ENCODE results near the gene KIAA0040. TPM values are rescaled to one million over a fixed set of nuclear protein-coding genes. Genes with fewer than 3 reads are reported as not detected.

KIAA0040 gene
- total RNA-seq, 1 experiment from 2014 or later = 5.8 TPM

DNA sequence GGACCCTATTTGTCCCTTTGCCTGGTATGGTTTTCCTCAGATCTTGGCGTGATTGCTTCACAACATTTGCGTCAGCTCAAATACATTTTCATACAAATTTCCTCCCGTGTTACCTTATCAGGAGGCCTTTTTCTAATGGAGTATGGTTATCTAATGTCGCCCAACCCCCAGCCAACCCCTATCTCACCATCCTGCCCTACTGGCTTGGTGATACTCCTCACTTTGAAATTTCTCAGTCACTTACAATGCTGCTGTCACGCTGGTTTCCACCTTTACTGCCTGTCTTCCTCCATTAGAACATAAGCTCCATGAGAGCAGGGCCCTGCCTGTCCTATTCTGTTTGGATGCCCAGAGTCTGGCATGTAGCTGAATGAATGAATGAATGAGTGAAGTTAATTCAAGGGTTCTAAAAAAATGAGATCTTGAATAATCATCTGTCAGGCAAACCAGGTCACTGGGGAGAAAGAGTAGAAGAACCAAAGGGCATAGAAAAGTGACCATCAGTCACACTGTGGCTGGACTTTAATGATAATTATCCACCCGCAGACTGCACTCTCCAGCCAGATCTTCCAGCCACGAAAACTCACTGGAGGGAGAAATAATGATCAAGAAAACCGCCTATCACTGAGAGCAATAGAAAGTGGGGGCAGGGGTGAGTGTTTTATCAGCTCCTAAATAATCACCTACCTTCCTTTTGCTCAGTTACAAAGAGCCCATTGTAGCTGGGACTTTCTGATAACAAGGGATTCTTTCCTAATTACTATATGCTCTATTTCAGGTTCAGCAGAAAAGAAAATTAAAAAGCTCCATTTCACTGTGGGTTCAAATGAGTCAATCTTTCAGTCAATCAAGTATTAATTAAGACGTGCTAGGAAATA, 21.3 kb downstream of the KIAA0040 start:
- no peak for DNase-seq (ENCODE audit: low spot score)

DNA sequence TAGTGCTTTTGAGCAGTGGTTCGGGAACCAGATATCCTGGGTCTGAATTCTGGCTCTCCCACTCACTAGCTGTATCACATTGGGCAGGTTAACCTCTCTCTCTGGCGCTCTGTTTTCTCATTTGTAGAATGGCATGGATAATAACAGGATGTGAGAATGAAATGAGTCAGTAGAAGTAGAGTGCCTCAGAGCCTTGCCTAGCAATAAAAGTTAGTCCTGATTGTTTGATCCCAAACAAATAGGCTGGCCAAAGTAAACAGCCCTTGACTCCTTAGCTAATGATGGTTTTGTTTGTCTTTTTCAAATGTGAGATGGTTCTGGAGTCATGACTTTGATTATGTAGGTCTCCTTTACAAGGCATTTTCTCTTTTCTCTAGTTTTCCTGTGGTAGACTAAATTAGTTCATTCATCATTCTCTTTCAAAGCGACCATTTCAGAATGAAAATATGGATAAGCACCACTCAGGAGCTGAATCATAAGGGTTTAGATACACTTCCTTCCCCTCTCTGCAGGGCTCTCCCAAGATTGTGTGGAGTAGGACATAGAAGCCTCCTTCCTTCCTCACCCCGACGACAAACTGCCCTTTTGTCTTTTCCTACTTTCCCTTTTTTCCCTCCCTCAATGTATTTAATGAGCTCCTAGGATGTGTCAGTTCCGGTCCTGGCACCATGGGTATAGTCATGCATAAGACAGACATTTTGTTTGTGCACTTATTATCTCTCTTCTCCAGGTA, 23.1 kb downstream of the KIAA0040 start:
- DNase-seq (ENCODE audit: low spot score) = peak; percentile 58

DNA sequence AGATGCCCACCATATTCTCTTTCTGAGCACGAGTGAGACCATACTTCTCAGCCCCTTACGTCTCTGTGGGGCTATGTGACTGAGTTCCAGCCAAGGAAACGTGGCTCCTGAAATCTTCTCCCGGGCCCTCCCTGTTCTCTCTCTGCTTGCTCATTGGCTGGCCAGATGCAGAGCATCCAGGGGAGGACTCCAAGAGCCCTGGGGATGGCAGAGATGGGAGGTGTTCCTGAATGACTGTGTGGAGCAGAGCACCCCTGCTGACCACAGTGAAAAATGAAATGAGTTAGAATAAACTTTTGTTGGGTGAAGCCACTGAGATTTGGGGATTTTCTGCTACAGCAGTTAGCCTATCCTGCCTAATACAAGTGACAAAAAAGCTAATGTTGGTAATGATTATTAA, 23.8 kb downstream of the KIAA0040 start:
- peak; percentile 20 for DNase-seq (ENCODE audit: low spot score)

DNA sequence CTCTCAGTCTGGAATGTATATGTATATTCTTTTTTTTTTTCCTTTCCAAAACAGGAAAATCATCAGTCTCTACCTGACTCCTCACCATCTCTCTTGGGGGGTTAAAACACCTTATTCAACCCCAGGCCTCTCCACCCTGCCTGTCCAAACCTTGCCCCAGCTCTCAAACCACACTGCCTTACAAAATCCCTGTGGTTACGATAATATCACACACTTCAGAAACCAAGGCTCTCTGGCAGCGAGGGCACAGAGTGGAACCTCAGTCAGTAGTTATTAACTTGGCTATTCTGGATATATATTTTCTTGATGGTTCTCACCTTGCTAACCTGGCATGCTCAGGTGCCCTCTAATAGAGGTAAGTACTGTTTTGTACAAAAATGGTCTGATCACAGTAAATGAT, 24.7 kb downstream of the KIAA0040 start:
- no peak for DNase-seq (ENCODE audit: low spot score)

DNA sequence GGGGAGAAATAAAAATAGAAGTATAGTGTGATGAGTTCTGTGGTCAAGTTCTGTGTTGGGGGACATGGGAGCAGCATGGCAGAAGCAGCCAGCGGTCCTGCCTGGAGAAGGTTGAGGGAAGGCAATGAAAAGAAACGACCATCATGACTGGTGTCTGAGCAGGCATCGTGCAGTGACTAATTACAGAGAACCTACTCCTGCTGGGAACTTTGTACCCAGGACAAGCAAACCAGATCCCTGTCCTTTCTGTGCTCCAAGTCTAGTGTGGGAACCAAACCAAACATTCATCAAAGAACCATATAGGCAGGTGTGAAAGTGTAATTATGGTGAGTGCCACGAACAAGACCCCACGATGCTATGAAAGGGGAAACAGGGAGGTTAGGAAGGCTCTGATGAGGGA, 25.8 kb downstream of the KIAA0040 start:
- no peak for DNase-seq (ENCODE audit: low spot score)

DNA sequence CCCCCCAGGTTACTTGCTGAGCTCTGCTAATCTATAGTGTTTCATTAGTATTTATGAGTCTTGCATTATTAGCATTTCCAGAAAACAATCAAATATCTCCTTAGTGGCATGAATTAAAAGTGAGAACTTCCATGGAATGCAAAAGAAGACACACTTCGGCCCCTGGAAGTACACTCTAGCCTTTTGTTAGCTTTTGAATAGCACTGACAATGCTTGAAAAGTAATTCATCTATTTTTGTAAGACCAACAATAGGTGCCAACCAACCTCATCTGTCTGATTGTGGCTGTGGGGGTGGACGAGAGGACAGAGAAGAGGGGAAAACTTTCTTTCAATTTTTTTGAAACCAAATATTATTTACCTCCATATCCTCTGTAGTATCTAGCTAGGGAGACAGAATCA, 27.8 kb downstream of the KIAA0040 start:
- no peak for DNase-seq (ENCODE audit: low spot score)

DNA sequence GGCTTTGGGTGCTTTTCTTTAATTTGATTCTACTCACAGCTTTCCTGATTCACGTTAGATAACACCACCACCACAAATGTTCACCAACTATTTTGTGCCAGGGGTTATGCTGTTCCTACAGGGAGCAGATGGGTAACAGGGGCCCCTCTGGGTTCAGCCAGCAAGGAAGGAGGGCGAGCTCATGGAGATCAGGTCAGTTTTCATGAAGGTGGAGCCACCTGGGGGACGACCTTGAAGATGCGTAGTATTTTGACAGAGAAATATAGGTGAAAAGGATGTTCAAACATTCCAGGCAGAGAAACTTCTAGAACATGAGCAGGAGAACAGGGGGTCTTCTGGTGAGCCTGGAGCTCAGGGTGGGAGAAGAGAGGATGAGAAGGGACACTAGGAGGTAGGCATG, 28.9 kb downstream of the KIAA0040 start:
- DNase-seq (ENCODE audit: low spot score) = no peak

DNA sequence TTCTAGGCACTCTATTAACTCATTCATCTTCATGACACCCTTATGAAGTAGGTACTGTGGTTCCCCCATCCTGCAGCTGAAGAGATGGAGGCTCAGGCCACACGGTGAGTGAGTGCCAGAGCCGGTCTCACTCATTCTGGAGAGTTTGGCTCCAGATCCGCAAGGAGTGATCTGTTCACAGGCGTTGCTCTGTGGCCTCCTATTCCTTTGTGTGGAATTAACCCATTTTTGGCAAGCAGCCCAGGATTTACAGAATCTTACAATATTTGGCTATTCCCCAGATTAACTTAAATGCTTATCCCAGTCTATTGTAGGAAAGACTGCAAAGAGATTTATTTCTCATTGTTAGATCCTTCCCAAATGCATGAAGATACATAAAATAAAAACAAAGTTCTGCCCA, 29.6 kb downstream of the KIAA0040 start:
- DNase-seq (ENCODE audit: low spot score) = no peak

DNA sequence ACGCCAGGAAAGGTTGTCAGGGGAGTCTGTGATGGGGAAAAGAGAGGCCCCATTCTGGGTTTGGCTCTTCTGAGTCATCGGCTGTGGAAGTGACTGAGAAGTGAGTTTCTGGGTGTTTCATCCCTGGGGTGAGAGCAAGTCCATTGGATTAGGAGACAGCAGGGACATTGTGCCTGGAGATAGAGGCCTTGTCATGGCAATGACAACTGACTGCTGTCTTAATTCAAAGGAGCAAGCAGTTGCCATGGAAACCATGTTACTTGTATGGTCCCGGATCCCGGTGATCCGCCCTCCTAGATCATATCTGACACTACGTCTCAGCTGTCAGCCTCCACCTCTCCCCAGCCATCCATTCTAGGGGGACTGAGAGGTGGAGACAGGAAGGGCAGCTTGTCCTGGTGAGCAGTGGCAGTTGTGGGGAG, 34.4 kb downstream of the KIAA0040 start:
- DNase-seq (ENCODE audit: low spot score) = no peak

DNA sequence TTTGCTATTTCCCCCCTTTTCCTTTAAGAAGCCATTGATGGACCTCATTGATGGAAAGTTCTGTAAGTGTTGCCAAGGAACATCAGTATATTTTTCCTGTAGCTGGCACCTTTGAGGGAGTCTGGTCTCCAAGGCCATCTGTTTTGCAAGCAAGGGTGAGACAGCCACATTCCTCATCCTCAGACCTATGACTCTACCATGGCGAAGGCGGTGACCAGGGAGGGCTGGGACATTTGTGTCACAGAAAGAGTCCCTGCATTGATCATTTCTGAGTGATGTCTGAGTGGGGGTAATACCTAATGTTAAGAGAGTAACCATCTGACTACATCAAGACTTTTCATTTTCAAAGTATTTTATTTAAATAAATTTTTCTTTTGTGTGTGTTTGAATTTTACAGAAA, 35.4 kb downstream of the KIAA0040 start:
- no peak for DNase-seq (ENCODE audit: low spot score)

DNA sequence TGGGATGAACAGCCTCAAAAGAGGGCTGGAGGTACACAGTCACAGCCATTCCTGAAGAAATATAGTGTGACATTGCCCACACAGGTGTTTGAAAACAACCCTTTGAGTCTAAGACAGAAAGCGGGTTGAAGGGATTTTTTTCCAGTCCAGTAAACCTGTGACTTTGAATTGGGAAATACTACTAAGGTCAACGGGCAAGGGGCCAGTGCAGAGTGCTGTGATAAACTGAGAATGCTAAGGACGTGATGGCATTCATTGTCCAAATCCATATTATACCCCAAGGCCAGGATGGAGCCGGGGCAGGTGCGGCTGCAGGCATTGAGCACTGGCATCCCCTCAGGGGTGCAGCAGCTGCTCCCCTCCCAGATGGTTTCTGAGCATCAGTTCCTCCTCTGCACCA, 36.6 kb downstream of the KIAA0040 start:
- DNase-seq (ENCODE audit: low spot score) = no peak

DNA sequence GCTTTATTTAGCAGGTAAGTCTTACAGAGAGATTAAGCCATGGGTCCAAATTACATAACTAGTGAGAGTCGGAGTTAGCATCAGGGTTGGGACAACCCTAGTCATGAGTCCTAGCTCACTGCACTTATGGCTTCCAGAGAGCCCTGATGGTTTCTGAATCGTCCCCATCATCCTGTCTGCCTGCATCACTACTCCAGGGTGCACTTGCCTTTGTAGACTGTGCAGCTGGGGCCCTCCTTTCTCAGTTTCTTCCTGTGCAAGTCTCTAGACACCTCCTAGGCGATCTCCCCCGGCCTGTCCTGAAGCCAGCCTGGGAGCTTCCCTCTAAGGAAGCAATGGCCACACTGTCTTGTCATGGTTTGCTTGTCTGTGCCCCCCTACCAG, 37.1 kb downstream of the KIAA0040 start:
- DNase-seq (ENCODE audit: low spot score) = no peak

DNA sequence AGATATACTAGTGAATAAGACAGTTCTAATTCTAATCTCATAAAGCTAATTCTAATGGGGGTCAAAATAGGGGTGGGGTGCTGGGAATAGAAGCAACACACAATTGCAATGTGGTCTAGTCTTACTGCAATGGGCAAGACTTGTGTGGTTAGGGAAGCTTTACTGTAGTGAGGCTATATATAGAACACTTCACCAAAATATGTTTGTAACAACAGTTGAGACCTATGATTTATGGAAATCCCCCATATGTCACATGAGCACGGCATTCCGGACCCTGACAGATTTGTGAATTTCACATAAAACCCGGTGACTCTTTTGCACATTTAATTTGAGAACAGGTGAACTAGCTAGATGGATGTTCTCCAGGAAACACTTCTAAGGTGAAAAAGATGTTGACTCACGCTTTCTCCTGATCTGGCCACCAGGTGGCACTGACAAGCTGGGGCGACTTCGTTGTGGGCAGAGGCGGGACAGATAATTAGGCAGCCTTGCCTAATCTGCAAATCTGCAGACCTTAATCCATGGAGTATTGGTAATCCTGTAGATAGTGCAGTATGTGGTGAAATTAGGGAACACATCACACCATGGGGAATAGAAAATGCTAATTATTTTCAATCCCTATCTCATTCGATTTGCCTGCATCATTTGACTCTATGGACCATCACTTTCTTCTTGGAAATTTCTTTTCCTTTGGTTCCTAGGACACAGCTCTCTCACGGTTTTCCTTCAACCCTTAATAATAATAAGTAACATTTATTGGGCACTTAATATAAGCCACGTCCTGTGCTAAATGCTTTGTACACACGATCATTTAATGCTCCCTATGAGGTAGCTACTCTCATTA, 37.7 kb downstream of the KIAA0040 start:
- DNase-seq (ENCODE audit: low spot score) = peak; percentile 52

DNA sequence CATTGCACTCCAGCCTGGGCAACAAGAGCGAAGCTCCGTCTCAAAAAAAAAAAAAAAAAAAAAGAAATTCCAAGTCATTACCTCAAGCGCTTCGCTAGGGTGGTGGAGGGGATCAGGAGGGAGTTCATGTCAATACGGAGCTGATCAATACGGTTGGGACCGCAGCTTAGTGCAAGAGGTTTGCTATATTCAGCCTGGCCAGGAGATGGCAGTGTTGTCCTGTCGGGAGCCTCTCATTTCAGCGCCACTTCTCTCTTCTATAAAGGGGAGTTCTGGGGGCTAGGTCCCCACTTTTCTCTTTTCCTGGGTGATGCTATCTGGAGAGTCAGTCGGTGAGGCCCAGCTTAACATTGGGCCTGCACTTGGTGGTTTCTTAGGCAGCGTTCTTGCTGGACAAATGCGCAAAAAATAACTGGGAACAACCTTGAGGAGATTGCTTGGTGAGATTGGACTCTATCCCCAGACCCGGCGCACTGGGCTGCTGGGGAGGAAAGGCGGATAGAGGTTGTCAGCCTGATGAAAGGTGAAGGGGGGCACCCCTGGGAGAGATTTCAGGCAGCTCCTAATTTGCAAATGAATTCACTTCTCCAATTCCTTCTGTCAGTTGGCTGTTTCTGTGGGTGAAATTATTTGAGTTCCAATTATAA, 40.4 kb downstream of the KIAA0040 start:
- DNase-seq (ENCODE audit: low spot score) = no peak

DNA sequence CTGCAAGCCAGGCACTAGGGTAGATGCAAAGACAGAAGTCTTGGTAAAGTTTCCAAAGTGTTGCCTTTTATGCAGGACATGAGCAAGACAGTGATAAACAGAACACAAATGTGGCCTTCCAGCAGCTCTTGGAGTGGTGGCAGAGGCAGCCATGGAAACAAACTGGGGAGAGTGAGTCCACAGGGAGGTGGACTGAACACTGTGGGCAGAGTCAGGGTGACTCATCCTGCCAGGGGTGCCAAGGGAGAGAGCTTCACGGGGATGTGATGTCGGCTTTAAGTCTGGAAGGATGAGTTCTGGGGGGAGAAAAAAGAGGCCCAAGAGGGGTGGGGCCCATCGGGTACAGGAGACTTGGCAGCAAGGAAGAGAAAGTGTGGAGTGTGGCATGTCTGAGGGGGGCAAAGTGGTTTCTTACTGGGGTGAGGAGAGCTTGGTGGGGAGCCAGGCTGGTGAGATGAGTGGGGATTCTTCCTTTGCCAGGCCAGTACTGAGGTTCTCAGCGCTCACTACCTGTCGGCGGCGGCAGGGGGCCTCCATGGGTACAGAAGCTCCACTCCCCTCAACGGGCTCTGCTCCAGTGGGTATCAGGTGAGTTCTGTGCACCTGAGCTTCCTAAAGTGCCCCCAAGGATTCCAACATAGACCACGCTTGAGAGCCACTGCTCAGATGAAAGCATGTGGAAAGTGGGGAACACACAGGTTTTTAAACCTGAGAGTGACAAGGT, 41.8 kb downstream of the KIAA0040 start:
- DNase-seq (ENCODE audit: low spot score) = peak; percentile 37

DNA sequence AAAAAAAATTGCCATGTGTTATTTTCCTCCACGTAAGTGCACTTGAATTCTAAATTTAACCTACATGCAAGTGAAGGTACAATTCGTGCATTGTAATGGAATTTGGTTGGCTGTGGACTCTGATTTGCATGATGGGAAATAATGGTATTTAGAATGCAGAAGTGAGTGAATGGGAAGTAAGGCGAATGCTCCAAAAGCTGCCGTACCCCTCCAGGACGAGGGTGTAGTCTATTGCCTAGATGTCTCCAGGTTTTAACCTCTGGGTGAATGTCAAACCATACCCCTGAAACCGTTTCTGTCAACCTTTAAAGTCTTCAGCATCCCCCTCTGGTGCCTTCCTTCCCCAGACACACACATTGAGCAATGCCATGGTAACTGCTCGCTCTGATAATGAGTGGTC, 44.5 kb downstream of the KIAA0040 start:
- DNase-seq (ENCODE audit: low spot score) = no peak

DNA sequence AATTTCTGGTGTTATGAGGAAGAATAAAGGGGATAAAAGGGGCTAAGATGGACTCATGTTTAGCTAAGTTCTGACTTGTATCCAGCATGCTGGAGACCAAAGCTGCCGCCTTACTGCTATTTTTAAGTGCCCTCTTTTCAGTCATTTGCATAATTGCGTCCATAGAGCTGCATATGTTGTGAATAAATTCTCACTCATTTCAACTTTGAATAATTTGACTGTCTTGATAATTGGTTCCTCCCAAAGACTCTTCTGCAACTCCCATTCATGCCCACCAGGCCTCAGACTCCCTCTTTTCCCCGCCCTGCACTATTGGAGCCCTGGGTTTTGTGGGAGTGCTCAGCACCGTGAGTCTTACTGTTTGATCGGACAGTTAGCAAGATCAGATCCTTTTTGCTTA, 45.0 kb downstream of the KIAA0040 start:
- no peak for DNase-seq (ENCODE audit: low spot score)

DNA sequence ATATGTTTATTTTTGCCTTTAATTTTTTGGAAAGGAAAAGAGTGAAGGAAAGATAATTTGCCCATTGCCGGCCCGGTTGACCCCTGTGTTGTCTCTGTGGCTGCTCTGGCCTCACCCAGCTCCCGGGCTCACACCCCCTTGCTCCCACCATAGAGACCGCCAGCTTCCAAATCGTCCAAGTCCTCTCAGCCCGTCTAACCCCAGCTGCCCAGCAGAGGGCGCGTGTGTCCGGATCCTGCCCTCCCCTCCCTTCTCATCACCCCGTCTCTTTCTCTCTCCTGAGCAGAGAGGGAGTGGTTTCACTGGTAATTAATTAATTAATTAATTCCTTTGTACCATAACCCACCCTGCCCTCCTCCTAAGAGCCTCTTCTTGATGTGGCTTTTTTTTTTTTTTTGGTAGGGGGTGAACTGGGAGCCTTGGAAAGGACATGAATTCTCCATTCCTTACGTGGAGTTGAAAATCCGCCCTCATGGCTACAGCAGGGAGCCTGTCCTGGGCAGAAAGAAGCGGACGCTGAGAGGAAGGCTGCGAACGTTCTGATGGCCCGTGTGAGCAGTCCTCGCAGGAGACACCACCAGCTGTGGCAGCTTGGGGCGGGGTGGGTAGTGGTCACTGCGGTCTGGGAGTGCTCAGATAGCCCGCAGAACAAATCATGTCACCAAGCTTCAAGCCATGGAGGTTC, 45.9 kb downstream of the KIAA0040 start:
- DNase-seq (ENCODE audit: low spot score) = peak; percentile 56

DNA sequence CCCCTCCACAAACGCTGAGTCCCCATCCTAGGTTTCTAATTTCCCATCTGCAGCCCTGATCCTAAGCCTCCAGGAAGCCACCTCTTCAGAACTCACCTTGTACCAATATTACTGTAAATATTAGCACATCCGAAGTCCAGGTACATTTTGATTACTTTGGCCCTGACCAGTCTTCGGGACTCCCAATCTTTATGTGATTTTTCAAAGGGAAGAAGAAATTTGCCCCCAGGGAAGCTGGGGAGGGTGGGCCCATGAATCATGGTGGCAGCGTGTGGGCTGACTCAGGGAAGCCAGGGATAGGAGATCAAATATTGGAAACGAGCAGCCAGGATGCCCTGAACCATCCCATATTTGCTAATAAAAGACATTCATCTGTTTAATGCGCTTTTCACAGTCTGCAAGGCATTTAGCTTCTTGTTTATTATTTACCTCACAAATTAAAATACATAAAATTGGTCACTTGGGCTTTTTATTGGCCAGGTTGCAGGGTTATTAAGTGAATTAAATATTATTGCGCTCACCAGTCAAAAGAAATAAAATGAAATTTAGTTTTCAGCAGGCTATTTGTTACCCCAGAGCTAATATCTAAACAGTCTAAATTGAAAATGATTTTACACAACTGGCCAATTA, 46.6 kb downstream of the KIAA0040 start:
- no peak for DNase-seq (ENCODE audit: low spot score)

DNA sequence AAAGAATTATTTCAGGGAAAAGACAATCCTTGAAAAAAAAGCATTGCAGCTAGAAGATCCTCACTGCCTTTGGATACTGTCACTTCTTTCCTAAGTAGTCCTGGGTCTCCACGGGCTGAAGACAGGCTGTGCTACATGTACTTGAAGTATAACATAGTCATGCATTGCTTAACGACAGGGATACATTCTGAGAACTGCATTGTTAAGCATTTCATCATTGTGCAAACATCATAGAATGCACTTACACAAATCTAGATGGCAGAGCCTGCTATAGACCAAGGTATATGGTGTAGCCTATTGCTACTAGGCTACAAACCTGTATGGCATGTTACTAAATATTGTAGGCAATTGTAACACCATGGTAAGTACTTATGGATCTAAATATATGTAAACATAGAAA, 54.0 kb downstream of the KIAA0040 start:
- DNase-seq (ENCODE audit: low spot score) = no peak

All from H4 (cell line).